Transverse colon (tissue), 4 donors: ENCODE data around the gene NHERF2. TPM values are rescaled to one million over a fixed set of nuclear protein-coding genes. Genes with fewer than 3 reads are reported as not detected.

Experiments used
- DNase-seq: peaks from one replicate; pipeline ENCODE4 v3.0.0-alpha.2; 2019
- H3K27ac ChIP-seq, 4 donors: fragments of 200-600 bp; sonication (generic); 2 replicates each; pipeline ENCODE4 v1.5.1; 2016 to 2018; ENCODE audit warnings: inconsistent platforms in 4 of 4
- H3K27me3 ChIP-seq: fragments of 200-600 bp; sonication (generic); 2 replicates; pipeline ENCODE4 v1.5.1; 2017; ENCODE audit warnings: inconsistent platforms
- H3K36me3 ChIP-seq, 4 donors: fragments of 200-600 bp; sonication (generic); 2 replicates each; pipeline ENCODE4 v1.5.1; 2017 to 2019; ENCODE audit warnings: inconsistent platforms in 4 of 4
- H3K4me1 ChIP-seq, 4 donors: fragments of 200-600 bp; sonication (generic); 2 replicates each; pipeline ENCODE4 v1.5.1; 2017 to 2020; ENCODE audit warnings: inconsistent platforms in 4 of 4
- H3K4me3 ChIP-seq, 4 donors: fragments of 200-600 bp; sonication (generic); 1 replicate in 1 of 4; 2 replicates in 3 of 4; pipeline versions ENCODE4 v1.5.1 to v1.6.1; 2017 to 2019; ENCODE audit warnings: inconsistent platforms in 4 of 4
- H3K9me3 ChIP-seq, 2 donors: fragments of 200-600 bp; sonication (generic); 2 replicates each; pipeline ENCODE4 v1.5.1; 2017 to 2019; ENCODE audit warnings: inconsistent platforms in 2 of 2
- CTCF ChIP-seq, 5 experiments: fragments of 200-600 bp in 3 of 5; fragments of 450-650 bp in 2 of 5; sonication (generic) in 3 of 5; IDR thresholded peaks; 1 replicate in 2 of 5; 2 replicates in 3 of 5; pipeline ENCODE4 v1.5.1; 2016 to 2017; ENCODE audit warnings: antibody characterized with exemption in 5 of 5, inconsistent platforms in 3 of 5, mild to moderate bottlenecking in 2 of 5, moderate library complexity in 1 of 5
- EP300 ChIP-seq: sonication (generic); formaldehyde crosslinking; IDR thresholded peaks from one replicate; pipeline ENCODE4 v1.6.1; 2017; ENCODE audit warnings: antibody characterized with exemption, low read depth
- POLR2A ChIP-seq: fragments of 450-650 bp; IDR thresholded peaks from one replicate; pipeline ENCODE4 v1.6.1; 2016; ENCODE audit warnings: antibody characterized with exemption, mild to moderate bottlenecking, moderate library complexity
- POLR2AphosphoS5 ChIP-seq, 3 donors: sonication (generic); formaldehyde crosslinking; IDR thresholded peaks; one replicate each; pipeline ENCODE4 v1.6.1; 2016; ENCODE audit warnings: antibody characterized with exemption in 3 of 3
- WGBS, 2 donors: methylation state at CpG; one replicate each; pipeline ENCODE4 v1.1.5; 2018; ENCODE audit warnings: low coverage in 1 of 2; 5-methylcytosine and 5-hydroxymethylcytosine counted together
- in situ Hi-C, 4 donors: fragments of 200-750 bp; cut with MboI; loops; one replicate each; pipeline versions ENCODE4 v1.15.0 to v1.15.1; 2017; ENCODE audit warnings: low sequenced_read_pairs in 3 of 4, low pct_ligation_motif_present in 1 of 4, low pct_unique_long_range_greater_than_20kb in 1 of 4
- intact Hi-C: fragments of 100-400 bp; cut with DNase I; formaldehyde crosslinking; loops from one replicate; pipeline ENCODE4 v1.15.1; 2023; ENCODE audit warnings: low total_unique reads
- total RNA-seq, 4 donors: library from RNA; depleted of rRNA; stranded (reverse); fragments of >200 nt; gene quantifications; one replicate each; pipeline ENCODE4 v1.1.0, GENCODE V29; 2016

NHERF2 gene
- total RNA-seq, 4 donors from 2014 or later: 3.7 to 61.9 (median 29.8) TPM

- H3K27me3 ChIP-seq: no peaks in the 10 kb centered on the region
- H3K9me3 ChIP-seq: no peaks in the 10 kb centered on the region
- 76% methylated on average over 15 of the region's 15 CpGs; no CpG with 5 or more reads in 1 of the 2 donors for WGBS, 2 donors
- TF ChIP-seq EP300 (no peak), POLR2AphosphoS5 (IDR thresholded peaks at IDR 0.05) (no peak), POLR2A (no peak), CTCF (IDR thresholded peaks at IDR 0.05) (no peak)
- in situ Hi-C loops (no loop called here), intact Hi-C loops (no loop called here)
- peaks cover 0 to 7% (median 0%) of the 10 kb centered on the region in 4 donors for H3K36me3 ChIP-seq
- H3K27ac ChIP-seq: no peak overlapping the region
- H3K4me3 ChIP-seq: no peak overlapping the region
- peaks cover 0 to 12% (median 10%) of the 10 kb centered on the region in 4 donors for H3K4me1 ChIP-seq
- no peak for DNase-seq
Observed at GRCh38 chr16:2056077-2056476, 29.4 kb downstream of the NHERF2 start.

- H3K4me1 ChIP-seq: peaks cover 0 to 12% (median 10%) of the 10 kb centered on the region in 4 donors
- in situ Hi-C loops: no loop called here
Observed at GRCh38 chr16:2056681-2057407, 30.1 kb downstream of the NHERF2 start.

GRCh38 chr16:2057438-2057837 lies 30.7 kb downstream of the NHERF2 start:
- 90% methylated on average over 10 of the region's 10 CpGs; no CpG with 5 or more reads in 1 of the 2 donors for WGBS, 2 donors
- no peak for DNase-seq
- in situ Hi-C loops: no loop called here
- Histone ChIP-seq H3K4me3 (no peak overlapping the region), H3K27ac (no peak overlapping the region), H3K36me3 (peaks cover 0 to 10% (median 2%) of the 10 kb centered on the region in 4 donors), H3K27me3 (no peaks in the 10 kb centered on the region), H3K9me3 (no peaks in the 10 kb centered on the region), H3K4me1 (peaks cover 0 to 12% (median 10%) of the 10 kb centered on the region in 4 donors)
- intact Hi-C loops: no loop called here
- no peak for TF ChIP-seq EP300
- no peak for TF ChIP-seq POLR2A
- TF ChIP-seq CTCF (IDR thresholded peaks at IDR 0.05): no peak
- no peak for TF ChIP-seq POLR2AphosphoS5 (IDR thresholded peaks at IDR 0.05)

More at GRCh38 chr16:2056681-2057407, 30.1 kb downstream of the NHERF2 start:
- intact Hi-C loops: no loop called here
- no peak for DNase-seq
- peaks cover 0 to 7% (median 0%) of the 10 kb centered on the region in 4 donors for H3K36me3 ChIP-seq
- no peak overlapping the region for H3K27ac ChIP-seq
- WGBS, 2 donors: 91% methylated on average over 19 of the region's 19 CpGs; no CpG with 5 or more reads in 1 of the 2 donors
- no peak overlapping the region for H3K4me3 ChIP-seq
- no peaks in the 10 kb centered on the region for H3K27me3 ChIP-seq
- TF ChIP-seq POLR2AphosphoS5 (IDR thresholded peaks at IDR 0.05): no peak
- no peak for TF ChIP-seq CTCF (IDR thresholded peaks at IDR 0.05)
- no peaks in the 10 kb centered on the region for H3K9me3 ChIP-seq

- Histone ChIP-seq H3K36me3 (peaks cover 0 to 14% (median 6%) of the 10 kb centered on the region in 4 donors), H3K27ac (no peak overlapping the region), H3K27me3 (no peaks in the 10 kb centered on the region), H3K4me3 (no peak overlapping the region), H3K4me1 (peaks cover 0 to 12% (median 10%) of the 10 kb centered on the region in 4 donors), H3K9me3 (no peaks in the 10 kb centered on the region)
- WGBS, 2 donors: 92 to 96% methylated on average over 5 to 13 of the region's 13 CpGs
- TF ChIP-seq CTCF (IDR thresholded peaks at IDR 0.05) (no peak), EP300 (no peak), POLR2AphosphoS5 (IDR thresholded peaks at IDR 0.05) (no peak), POLR2A (no peak)
- in situ Hi-C loops: no loop called here
- intact Hi-C loops: no loop called here
- DNase-seq: no peak
Observed at GRCh38 chr16:2058420-2058819, 31.7 kb downstream of the NHERF2 start.
